SK-N-MC (cell line): Measurements from ENCODE around the gene JMJD1C.

ENCODE experiments used
- DNase-seq: peaks from one replicate; pipeline ENCODE4 v3.0.0-alpha.2; 2011; ENCODE audit warnings: low read depth, low spot score
- H3K27ac ChIP-seq: fragments of 200-600 bp; sonication (generic); 2 replicates; pipeline ENCODE4 v1.5.1; 2016; ENCODE audit warnings: mixed run types
- H3K36me3 ChIP-seq: fragments of 200-600 bp; sonication (generic); 2 replicates; pipeline ENCODE4 v1.6.1; 2017; ENCODE audit warnings: antibody characterized with exemption, low read length, mixed read lengths; ENCODE audit not compliant: insufficient read depth
- H3K4me3 ChIP-seq: fragments of 200-600 bp; sonication (generic); 2 replicates; pipeline ENCODE4 v1.5.1; 2016
- H3K9ac ChIP-seq: fragments of 200-600 bp; sonication (generic); 2 replicates; pipeline ENCODE4 v1.8.0; 2017; ENCODE audit warnings: mixed run types, mixed read lengths; ENCODE audit not compliant: insufficient read length
- H3K9me3 ChIP-seq: fragments of 200-600 bp; sonication (generic); 2 replicates; pipeline ENCODE4 v1.6.1; 2017; ENCODE audit warnings: low read depth, mild to moderate bottlenecking, antibody characterized with exemption, low read length, moderate library complexity, mixed read lengths
- EZH2 ChIP-seq: fragments of 200-600 bp; sonication (generic); IDR thresholded peaks from one replicate; pipeline ENCODE4 v1.6.1; 2017; ENCODE audit warnings: antibody characterized with exemption
- FOXP2 ChIP-seq: optimal IDR thresholded peaks from 2 replicates; pipeline ENCODE3; 2011; ENCODE audit warnings: mild to moderate bottlenecking, moderate library complexity; ENCODE audit not compliant: insufficient read depth; ENCODE audit errors: extremely low read length, control extremely low read depth
- POLR2AphosphoS5 ChIP-seq: IDR thresholded peaks from 2 replicates; pipeline ENCODE4 v1.6.1; 2012; ENCODE audit warnings: mild to moderate bottlenecking, low read depth, low read length, borderline replicate concordance

The JMJD1C gene

DNA sequence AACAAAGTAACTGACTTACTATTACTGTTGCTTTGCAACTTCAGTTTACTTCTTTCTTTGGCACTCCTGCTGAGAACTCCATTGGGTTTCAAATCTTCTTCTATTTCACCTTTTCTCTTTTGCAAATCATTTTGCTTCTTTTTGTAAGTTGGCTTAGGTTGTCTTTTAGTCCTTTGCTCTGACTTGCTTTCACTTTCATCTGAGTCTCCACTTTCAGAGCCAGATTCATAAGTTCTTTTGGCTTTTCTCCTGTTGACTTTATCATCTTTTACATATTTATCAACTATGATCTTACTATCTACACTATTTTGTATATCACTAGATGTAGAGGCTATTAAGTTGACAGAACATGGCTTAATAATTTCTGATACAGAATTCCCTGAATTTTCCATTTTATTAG, 259.2 kb downstream of the JMJD1C start:
- Histone ChIP-seq H3K27ac (no peak overlapping the region), H3K36me3 (peaks cover 8% of the 10 kb centered on the region; the same call in 1 of the 2 replicates), H3K9me3 (no peaks in the 10 kb centered on the region), H3K9ac (no peak overlapping the region), H3K4me3 (no peak overlapping the region)
- no peak for TF ChIP-seq FOXP2
- no peak for TF ChIP-seq POLR2AphosphoS5
- TF ChIP-seq EZH2: no peak
- DNase-seq: no peak

DNA sequence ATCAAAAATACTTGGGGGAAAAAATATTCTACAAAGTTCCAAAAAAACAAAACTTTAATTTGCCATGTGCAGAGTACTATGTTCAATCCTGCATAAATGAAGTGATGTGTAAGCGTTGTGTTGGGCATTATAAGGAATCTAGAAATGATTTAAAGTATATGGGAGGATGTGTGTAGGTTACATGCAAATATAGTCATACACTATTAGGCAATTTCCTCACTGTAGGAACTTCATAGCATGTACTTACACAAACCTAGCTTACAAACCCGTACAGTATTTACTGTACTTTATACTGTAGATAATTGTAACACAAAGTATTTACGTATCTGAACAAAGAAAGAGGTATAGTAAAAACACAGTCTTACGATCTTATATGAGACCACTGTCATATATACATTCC, 260.4 kb downstream of the JMJD1C start:
- Histone ChIP-seq H3K27ac (no peak overlapping the region), H3K9ac (no peak overlapping the region), H3K9me3 (no peaks in the 10 kb centered on the region), H3K4me3 (no peak overlapping the region), H3K36me3 (peaks cover 5% of the 10 kb centered on the region; the same call in 1 of the 2 replicates)
- TF ChIP-seq POLR2AphosphoS5 (no peak), EZH2 (no peak)
- DNase-seq: no peak

DNA sequence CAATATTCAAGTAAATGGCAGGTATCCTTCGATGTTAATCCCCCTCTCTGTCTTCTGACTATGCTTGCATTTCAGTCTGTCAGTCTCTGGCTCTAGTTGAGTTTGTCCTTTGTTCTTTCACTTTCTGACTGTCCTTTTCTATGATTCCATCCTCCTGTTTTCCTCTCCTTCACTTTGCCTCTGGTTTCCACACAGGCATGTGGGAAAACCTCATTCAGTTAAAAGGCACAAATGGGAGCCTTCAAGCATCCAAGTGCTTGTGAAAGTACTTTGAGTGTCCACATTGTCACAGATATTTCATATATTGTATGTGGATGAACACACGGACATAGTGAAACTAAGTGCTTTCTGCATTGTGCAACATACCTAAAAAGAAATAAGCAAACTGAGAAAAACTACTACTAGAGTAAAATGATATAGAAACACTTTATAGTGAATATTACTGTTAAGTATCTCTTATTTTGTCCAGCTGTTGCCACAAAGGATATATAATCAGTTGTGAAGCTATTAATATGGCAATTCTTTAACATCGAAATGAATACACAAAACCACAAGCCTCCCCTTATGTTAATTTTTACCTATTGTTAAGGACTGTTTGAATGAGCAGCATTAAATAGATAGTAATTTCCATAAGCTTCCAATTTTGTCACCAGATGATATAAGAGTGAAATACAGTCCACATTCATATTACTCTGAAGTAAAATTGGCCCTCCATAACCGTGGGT, 260.9 kb downstream of the JMJD1C start:
- DNase-seq: no peak
- no peak for TF ChIP-seq POLR2AphosphoS5
- TF ChIP-seq EZH2: no peak
- TF ChIP-seq FOXP2: no peak
- Histone ChIP-seq H3K27ac (no peak overlapping the region), H3K9me3 (no peaks in the 10 kb centered on the region), H3K36me3 (peaks cover 5% of the 10 kb centered on the region; the same call in 1 of the 2 replicates), H3K4me3 (no peak overlapping the region), H3K9ac (no peak overlapping the region)

DNA sequence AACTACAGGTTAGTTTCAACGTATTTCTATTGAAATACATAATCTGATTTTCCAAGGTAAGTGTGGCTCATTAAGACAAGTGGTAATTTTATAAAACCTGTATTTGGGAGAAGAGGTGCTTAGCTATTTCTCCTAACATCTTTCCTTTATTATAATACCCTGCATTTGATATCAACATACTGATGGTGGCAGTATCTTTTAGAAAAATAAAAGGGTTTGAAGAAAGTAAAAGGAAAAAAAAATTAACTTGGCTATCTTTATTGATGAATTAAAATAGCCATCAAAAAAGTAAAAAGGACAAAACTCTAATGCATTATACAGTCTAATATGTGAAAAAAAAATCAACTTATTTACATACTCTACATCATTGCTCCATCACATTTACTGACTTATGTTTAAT, 264.7 kb downstream of the JMJD1C start:
- no peak for DNase-seq
- Histone ChIP-seq H3K4me3 (peak overlapping the region; percentile 45), H3K9me3 (no peaks in the 10 kb centered on the region), H3K9ac (no peak overlapping the region), H3K27ac (peak overlapping the region; percentile 68; the same call in 1 of the 2 replicates), H3K36me3 (peaks cover 6% of the 10 kb centered on the region; the same call in 1 of the 2 replicates)
- TF ChIP-seq FOXP2 (no peak), POLR2AphosphoS5 (no peak), EZH2 (no peak)

DNA sequence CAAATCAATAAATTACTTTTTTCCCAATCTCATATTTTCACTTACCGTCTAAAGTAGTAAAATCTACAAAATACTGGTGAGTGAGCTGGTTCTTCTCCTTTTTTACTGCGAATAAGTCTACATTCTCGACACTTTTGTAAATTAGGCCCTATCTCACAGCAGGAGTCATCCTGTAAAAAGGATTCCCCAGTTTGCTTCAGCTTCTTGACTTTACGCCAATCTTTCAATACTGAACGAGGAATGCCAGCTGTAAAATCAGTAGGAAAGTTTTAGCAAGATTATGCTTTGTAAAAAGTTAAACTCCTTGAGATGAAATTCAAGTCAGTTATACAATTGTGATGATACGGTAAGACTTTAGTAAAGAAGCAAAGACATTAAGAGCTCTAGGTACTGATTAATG, 265.3 kb downstream of the JMJD1C start:
- peak overlapping the region; percentile 45 for H3K4me3 ChIP-seq
- DNase-seq: no peak
- no peak overlapping the region for H3K9ac ChIP-seq
- peaks cover 6% of the 10 kb centered on the region; the same call in 1 of the 2 replicates for H3K36me3 ChIP-seq
- H3K27ac ChIP-seq: peak overlapping the region; percentile 68; the same call in 1 of the 2 replicates
- no peaks in the 10 kb centered on the region for H3K9me3 ChIP-seq
- no peak for TF ChIP-seq POLR2AphosphoS5
- no peak for TF ChIP-seq EZH2
- no peak for TF ChIP-seq FOXP2

DNA sequence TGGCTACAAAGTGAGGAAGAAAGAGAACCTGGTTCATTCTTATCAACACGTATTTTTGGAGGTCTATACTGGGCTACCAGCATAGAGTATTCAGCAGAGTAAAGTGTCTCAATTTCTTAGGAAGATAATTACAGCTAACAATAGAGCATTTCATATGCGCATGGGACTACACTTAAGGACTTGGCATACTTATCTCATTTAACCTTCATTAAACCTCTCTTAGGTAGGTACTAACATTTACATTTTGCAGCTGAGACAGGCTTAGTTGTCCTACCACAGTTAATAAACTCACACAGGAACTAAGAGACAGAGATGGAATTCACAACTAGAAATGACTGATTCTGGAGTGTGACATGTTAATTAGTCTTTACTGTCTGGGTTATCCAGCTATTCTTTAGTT, 266.1 kb downstream of the JMJD1C start:
- H3K9me3 ChIP-seq: no peaks in the 10 kb centered on the region
- DNase-seq: no peak

DNA sequence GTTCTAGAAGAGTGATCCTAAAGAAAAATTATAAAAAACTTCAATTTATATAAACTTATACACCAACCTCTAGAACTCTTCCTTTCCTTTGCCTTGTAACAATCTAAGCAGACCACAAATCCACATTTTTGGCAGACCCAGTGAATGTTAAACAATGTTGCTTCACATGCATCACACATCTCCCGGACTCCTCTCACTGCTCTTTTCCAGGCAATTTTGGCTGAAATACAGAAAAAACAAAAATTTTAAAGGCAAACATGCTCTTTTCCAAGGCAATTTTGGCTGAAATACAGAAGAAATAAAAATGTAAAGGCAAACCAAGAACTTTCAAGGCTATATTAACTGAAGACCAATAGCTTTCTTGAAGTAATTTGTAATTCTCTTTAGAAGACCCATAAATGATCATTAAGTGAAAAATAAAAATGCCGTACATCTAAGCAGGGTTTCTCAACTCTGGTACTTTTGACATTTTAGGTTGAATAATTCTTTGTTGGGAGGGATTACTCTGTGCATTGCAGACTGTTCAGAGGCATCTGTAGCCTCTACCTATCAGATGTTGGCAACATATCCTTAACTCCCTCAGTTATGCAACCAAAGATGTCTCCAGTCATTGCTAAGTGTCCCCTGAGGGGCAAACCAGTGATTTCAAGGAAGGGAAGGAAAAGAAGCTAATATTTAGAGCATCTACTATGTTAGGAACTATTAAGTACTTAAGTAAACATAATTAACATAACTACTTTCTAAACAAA, 268.3 kb downstream of the JMJD1C start:
- DNase-seq: no peak
- no peak overlapping the region for H3K27ac ChIP-seq
- TF ChIP-seq FOXP2 (no peak), POLR2AphosphoS5 (no peak), EZH2 (no peak)
- H3K4me3 ChIP-seq: no peak overlapping the region
- no peak overlapping the region for H3K9ac ChIP-seq
- H3K9me3 ChIP-seq: no peaks in the 10 kb centered on the region
- peaks cover 12% of the 10 kb centered on the region; the same call in 1 of the 2 replicates for H3K36me3 ChIP-seq

More for the DNA sequence above, 266.1 kb downstream of the JMJD1C start:
- H3K9ac ChIP-seq: no peak overlapping the region
- TF ChIP-seq POLR2AphosphoS5 (no peak), EZH2 (no peak), FOXP2 (no peak)
- H3K4me3 ChIP-seq: no peak overlapping the region
- H3K36me3 ChIP-seq: peaks cover 6% of the 10 kb centered on the region; the same call in 1 of the 2 replicates
- no peak overlapping the region for H3K27ac ChIP-seq

DNA sequence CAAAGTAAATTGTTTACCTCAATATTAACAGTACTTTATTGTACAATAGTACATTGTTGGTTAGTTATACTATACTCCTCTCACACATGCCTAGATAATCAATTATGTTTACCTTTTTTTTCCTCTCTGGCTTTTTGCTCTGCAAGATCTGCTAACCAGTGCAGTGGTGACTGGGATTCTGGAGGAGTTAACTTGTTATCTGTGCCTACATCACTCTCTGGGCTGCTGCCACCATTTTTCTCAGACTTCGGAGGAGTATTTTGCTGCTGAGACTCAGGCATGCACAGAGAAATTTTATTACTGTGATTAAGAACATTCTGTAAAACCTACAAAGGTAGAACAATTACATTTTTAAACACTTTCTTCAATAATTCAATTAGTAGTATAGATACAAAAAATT, 273.0 kb downstream of the JMJD1C start:
- TF ChIP-seq EZH2: no peak
- no peaks in the 10 kb centered on the region for H3K9me3 ChIP-seq
- H3K36me3 ChIP-seq: peaks cover 25% of the 10 kb centered on the region
- H3K4me3 ChIP-seq: no peak overlapping the region
- no peak overlapping the region for H3K27ac ChIP-seq
- no peak for DNase-seq
- no peak overlapping the region for H3K9ac ChIP-seq

DNA sequence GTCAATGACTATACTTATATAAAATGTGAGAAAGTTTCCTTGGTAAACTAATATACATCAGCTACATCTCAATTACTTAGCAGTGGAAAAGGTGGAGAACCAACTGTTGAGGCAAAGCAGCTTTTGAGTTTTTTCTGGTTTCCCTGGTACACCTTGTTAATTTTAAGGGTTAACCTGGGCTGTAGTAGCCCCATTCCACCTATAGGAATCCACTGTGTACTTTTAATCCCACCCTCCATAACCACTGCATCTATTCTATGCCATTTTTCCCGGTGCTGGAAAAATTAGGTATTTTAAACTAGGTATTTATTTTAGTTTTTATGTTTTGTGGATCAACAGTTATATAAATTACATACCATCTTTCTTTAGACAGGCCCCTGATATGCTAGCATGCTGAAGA, 290.2 kb downstream of the JMJD1C start:
- no peak for DNase-seq
- Histone ChIP-seq H3K9me3 (no peaks in the 10 kb centered on the region), H3K27ac (no peak overlapping the region), H3K9ac (no peak overlapping the region), H3K4me3 (no peak overlapping the region), H3K36me3 (no peaks in the 10 kb centered on the region)
- TF ChIP-seq POLR2AphosphoS5 (no peak), EZH2 (no peak), FOXP2 (no peak)
